Measurements from ENCODE around the gene NARS2.
"Not testable (repeated sequence)": the region's sequence is repeated elsewhere in the genome, so short reads cannot be mapped to it uniquely, and the experiment has no call there.

NARS2 gene

DNA sequence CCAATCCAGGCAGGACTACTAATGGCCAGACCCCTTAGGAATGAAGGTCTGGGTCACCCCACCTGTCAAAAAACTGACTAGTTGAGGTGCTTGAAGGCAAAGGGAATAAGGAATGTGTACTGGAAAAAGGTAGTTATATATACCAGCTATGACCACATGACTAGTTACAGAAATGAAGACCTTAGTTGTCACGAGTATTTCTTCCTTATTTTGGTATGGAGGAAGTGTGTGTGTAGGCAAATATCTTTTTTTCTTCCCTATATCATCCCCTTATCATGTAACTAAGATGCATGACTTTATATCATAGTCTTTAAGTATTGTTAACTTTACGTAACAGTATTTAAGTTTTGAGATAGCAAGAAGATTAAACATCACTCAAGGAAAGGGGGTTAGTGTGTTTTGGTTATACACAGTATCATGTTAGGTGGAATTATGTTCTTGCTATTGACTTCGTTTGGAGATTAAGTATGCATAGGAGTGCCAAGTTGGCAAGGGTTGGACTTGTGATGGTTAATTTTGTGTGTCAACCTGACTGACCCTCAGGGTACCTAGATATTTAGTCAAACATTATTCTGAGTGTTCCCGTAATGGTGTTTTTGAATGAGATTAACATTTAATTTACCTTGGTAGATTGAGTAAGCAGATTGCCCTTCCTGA, 38.2 kb upstream of the NARS2 start:
- no peak for DNase-seq (ENCODE audit: low read depth)
- no peak overlapping the region for H3K4me3 ChIP-seq (ENCODE audit: low read depth, low read length)
- no peak for TF ChIP-seq MYC (IDR thresholded peaks at IDR 0.05; ENCODE audit: low read depth, low read length)
- TF ChIP-seq, protein P1, sequence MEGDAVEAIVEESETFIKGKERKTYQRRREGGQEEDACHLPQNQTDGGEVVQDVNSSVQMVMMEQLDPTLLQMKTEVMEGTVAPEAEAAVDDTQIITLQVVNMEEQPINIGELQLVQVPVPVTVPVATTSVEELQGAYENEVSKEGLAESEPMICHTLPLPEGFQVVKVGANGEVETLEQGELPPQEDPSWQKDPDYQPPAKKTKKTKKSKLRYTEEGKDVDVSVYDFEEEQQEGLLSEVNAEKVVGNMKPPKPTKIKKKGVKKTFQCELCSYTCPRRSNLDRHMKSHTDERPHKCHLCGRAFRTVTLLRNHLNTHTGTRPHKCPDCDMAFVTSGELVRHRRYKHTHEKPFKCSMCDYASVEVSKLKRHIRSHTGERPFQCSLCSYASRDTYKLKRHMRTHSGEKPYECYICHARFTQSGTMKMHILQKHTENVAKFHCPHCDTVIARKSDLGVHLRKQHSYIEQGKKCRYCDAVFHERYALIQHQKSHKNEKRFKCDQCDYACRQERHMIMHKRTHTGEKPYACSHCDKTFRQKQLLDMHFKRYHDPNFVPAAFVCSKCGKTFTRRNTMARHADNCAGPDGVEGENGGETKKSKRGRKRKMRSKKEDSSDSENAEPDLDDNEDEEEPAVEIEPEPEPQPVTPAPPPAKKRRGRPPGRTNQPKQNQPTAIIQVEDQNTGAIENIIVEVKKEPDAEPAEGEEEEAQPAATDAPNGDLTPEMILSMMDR (IDR thresholded peaks at IDR 0.05; ENCODE audit: low read depth, low read length), result no peak
- TF ChIP-seq POLR2A (IDR thresholded peaks at IDR 0.05; ENCODE audit: extremely low read depth, insufficient read length), result no peak
- TF ChIP-seq, protein P2, sequence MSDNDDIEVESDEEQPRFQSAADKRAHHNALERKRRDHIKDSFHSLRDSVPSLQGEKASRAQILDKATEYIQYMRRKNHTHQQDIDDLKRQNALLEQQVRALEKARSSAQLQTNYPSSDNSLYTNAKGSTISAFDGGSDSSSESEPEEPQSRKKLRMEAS (IDR thresholded peaks at IDR 0.05; ENCODE audit: low read depth, low read length), result no peak

DNA sequence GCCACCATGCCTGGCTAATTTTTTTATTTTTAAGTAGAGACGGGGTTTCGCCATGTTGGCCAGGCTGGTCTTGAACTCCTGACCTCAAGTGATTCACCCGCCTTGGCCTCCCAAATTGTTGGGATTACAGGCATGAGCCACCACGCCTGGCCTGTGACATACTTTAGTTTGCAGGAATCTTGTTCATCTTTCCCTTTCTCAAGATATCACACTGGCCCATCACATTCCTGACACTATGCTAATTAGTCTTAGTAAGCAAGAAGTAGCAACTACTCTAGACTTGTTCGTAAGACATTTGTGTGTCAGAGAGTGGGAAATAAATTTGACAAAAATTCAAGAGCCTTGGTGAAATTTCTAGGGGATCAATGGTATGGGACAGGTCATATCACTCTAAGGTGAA, 34.7 kb upstream of the NARS2 start:
- not testable (repeated sequence) for DNase-seq (ENCODE audit: low read depth); H3K4me3 ChIP-seq (ENCODE audit: low read depth, low read length)

DNA sequence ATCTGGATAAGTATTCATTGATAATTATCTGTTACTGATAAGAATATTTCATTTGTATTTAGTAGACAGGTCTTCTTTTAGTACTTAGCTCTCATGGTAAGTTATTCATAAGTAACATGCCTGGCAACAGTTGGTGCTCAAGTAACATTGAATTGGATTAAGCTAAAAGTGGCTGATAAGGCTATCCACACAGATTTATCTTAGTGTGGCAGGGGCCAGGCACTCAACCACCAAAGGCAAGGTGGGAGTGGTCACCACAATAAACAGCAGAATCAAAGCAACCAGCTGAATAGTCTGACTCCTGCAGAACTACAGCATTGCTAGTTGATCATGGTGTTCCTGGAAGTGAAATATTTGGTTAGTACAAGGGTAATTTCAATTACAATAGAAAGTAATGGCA, 33.0 kb upstream of the NARS2 start:
- no peak for DNase-seq (ENCODE audit: low read depth)
- TF ChIP-seq, protein P2 (IDR thresholded peaks at IDR 0.05; ENCODE audit: low read depth, low read length), result no peak
- TF ChIP-seq MYC (IDR thresholded peaks at IDR 0.05; ENCODE audit: low read depth, low read length) (no peak), POLR2A (IDR thresholded peaks at IDR 0.05; ENCODE audit: extremely low read depth, insufficient read length) (no peak)
- TF ChIP-seq, protein P1 (IDR thresholded peaks at IDR 0.05; ENCODE audit: low read depth, low read length), result no peak
- no peak overlapping the region for H3K4me3 ChIP-seq (ENCODE audit: low read depth, low read length)

DNA sequence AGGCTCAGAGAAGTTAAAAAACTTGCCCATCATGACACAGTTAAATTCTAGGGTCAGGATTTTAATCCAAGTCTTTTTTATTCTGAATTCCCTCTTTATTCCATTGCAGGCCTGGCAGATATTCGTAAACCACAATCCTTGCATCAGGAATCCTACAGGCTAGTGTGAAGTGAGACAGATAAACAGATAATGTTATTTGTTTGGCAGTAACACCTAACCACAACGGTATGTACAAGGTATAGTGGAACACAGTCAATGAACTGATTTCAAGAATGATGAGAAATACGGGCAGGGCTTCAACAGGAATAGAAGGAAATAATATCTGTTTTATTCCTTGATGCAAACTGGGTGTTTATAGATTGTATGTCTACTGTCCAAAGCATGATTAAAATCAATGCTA, 32.0 kb upstream of the NARS2 start:
- no peak for DNase-seq (ENCODE audit: low read depth)
- no peak overlapping the region for H3K4me3 ChIP-seq (ENCODE audit: low read depth, low read length)
- no peak for TF ChIP-seq POLR2A (IDR thresholded peaks at IDR 0.05; ENCODE audit: extremely low read depth, insufficient read length)
- TF ChIP-seq, protein P2 (IDR thresholded peaks at IDR 0.05; ENCODE audit: low read depth, low read length), result no peak
- TF ChIP-seq MYC (IDR thresholded peaks at IDR 0.05; ENCODE audit: low read depth, low read length), result no peak
- TF ChIP-seq, protein P1 (IDR thresholded peaks at IDR 0.05; ENCODE audit: low read depth, low read length), result no peak

DNA sequence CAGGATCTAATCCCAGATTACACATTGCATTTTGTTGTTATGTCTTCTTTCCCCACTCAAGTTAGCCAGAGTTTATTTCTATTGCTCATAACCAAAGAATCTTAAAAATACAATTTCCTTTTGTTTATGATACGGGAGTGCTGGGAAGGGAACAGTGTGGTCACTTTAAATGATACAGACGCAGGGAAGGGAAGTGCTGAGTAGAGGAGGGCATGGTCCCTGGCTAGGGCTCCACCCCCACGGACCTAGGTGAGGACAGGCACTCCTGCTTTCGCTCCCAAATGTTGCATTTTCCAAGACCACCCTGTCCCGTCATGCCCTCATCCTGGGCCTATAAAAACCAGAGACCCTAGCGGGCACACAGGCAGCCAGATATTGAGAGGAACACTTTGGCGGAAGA, 30.6 kb upstream of the NARS2 start:
- H3K4me3 ChIP-seq (ENCODE audit: low read depth, low read length), result no peak overlapping the region
- TF ChIP-seq, protein P1 (IDR thresholded peaks at IDR 0.05; ENCODE audit: low read depth, low read length), result no peak
- TF ChIP-seq, protein P2 (IDR thresholded peaks at IDR 0.05; ENCODE audit: low read depth, low read length), result no peak
- no peak for TF ChIP-seq POLR2A (IDR thresholded peaks at IDR 0.05; ENCODE audit: extremely low read depth, insufficient read length)
- TF ChIP-seq MYC (IDR thresholded peaks at IDR 0.05; ENCODE audit: low read depth, low read length), result no peak
- no peak for DNase-seq (ENCODE audit: low read depth)

DNA sequence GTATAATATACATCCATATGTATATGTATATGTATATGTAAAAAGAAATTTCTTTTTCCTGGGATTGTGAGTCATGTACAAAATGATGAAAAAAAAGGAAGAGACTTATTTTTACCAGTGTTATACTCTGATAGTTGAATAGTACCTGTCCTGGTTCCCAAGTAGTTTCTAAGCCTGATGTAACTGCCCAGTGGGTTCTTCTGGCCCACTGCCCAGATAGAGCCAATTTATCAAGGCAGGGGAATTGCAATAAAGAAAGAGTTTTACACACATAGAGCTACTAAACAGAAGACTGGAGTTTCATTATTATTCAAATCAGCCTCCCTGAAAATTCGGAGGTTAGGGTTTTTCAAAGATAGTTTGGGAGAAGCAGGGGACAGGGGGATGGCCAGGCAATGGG, 29.1 kb upstream of the NARS2 start:
- TF ChIP-seq, protein P2 (IDR thresholded peaks at IDR 0.05; ENCODE audit: low read depth, low read length), result no peak
- TF ChIP-seq, protein P1 (IDR thresholded peaks at IDR 0.05; ENCODE audit: low read depth, low read length), result no peak
- H3K4me3 ChIP-seq (ENCODE audit: low read depth, low read length), result no peak overlapping the region

DNA sequence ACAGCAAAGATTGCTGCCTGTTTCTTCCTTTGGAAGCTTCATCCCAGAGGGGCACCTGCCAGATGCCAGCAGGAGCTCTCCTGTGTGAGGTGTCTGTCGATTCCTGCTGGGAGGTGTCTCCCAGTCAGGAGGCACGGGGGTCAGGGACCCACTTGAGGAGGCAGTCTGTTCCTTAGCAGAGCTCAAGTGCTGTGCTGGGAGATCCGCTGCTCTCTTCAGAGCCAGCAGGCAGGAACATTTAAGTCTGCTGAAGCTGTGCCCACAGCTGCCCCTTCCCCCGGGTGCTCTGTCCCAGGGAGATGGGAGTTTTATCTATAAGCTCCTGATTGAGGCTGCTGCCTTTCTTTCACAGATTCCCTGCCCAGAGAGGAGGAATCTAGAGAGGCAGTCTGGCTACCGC, 28.1 kb upstream of the NARS2 start:
- DNase-seq (ENCODE audit: low read depth); H3K4me3 ChIP-seq (ENCODE audit: low read depth, low read length): not testable (repeated sequence)

More for the DNA sequence above, 29.1 kb upstream of the NARS2 start:
- no peak for DNase-seq (ENCODE audit: low read depth)

DNA sequence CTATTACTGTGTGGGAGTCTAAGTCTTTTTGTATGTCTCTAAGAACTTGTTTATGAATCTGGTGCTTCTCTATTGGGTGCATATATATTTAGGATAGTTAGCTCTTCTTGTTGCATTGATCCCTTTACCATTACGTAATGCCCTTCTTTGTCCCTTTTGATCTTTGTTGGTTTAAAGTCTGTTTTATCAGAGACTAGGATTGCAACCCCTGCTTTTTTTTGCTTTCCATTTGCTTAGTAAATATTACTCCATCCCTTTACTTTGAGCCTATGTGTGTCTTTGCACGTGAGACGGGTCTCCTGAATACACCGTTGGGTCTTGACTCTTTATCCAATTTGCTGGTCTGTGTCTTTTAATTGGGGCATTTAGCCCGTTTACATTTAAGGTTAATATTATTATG, 26.4 kb upstream of the NARS2 start:
- not testable (repeated sequence) for DNase-seq (ENCODE audit: low read depth); H3K4me3 ChIP-seq (ENCODE audit: low read depth, low read length)

DNA sequence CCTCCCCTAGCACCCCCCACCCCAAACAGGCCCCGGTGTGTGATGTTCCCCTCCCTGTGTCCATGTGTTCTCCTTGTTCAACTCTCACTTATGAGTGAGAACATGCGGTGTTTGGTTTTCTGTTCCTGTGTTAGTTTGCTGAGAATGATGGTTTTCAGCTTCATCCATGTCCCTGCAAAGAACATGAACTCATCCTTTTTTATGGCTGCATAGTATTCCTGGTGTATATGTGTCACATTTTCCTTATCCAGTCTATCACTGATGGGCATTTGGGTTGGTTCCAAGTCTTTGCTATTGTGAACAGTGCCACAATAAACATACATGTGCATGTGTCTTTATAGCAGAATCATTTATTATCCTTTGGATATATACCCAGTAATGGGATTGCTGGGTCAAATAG, 22.9 kb upstream of the NARS2 start:
- DNase-seq (ENCODE audit: low read depth); H3K4me3 ChIP-seq (ENCODE audit: low read depth, low read length): not testable (repeated sequence)

Measured in NB4 (cell line).